ENCODE measurements around the gene GIT2.

The GIT2 gene

GRCh38 chr12:109944561-109945359 is 51.4 kb downstream of the GIT2 start:
- Histone ChIP-seq H3K27me3 (ENCODE audit: insufficient read depth, low read length, poor library complexity) (no peaks in the 10 kb centered on the region), H3K9me3 (ENCODE audit: insufficient read depth, low read length, severe bottlenecking) (no peaks in the 10 kb centered on the region), H3K4me2 (ENCODE audit: insufficient read depth, low read length) (no peak overlapping the region), H3K4me3 (ENCODE audit: low read depth in 1 of 2, low read length in 2 of 2) (no peak overlapping the region), H3K9ac (ENCODE audit: low read depth, low read length) (no peak overlapping the region), H3K4me1 (ENCODE audit: insufficient read depth, low read length) (no peaks in the 10 kb centered on the region), H3K36me3 (ENCODE audit: insufficient read depth, low read length) (peaks cover 47% of the 10 kb centered on the region), H3K27ac (ENCODE audit: low read length) (no peak overlapping the region), H3K79me2 (ENCODE audit: insufficient read depth, low read length) (no peaks in the 10 kb centered on the region), H4K20me1 (ENCODE audit: insufficient read depth, low read length) (no peaks in the 10 kb centered on the region), H2AFZ (ENCODE audit: low read depth, low read length) (no peak overlapping the region)
- TF ChIP-seq CTCF (IDR thresholded peaks at IDR 0.05; ENCODE audit: borderline replicate concordance, extremely low read depth, low read length, poor library complexity, severe bottlenecking) = no peak
- TF ChIP-seq EZH2 (IDR thresholded peaks at IDR 0.05; ENCODE audit: borderline replicate concordance, low read depth, low read length, severe bottlenecking) = no peak
- ATAC-seq (ENCODE audit: insufficient read depth, low read depth) (no peak), DNase-seq (no peak)

GRCh38 chr12:109943811-109944210 is 52.4 kb downstream of the GIT2 start:
- Histone ChIP-seq H3K9me3 (ENCODE audit: insufficient read depth, low read length, severe bottlenecking) (no peaks in the 10 kb centered on the region), H3K4me2 (ENCODE audit: insufficient read depth, low read length) (no peak overlapping the region), H3K4me1 (ENCODE audit: insufficient read depth, low read length) (no peaks in the 10 kb centered on the region), H3K79me2 (ENCODE audit: insufficient read depth, low read length) (no peaks in the 10 kb centered on the region), H3K36me3 (ENCODE audit: insufficient read depth, low read length) (peaks cover 45% of the 10 kb centered on the region), H3K4me3 (ENCODE audit: low read depth in 1 of 2, low read length in 2 of 2) (no peak overlapping the region), H3K27me3 (ENCODE audit: insufficient read depth, low read length, poor library complexity) (no peaks in the 10 kb centered on the region), H2AFZ (ENCODE audit: low read depth, low read length) (no peak overlapping the region), H4K20me1 (ENCODE audit: insufficient read depth, low read length) (no peaks in the 10 kb centered on the region), H3K9ac (ENCODE audit: low read depth, low read length) (no peak overlapping the region), H3K27ac (ENCODE audit: low read length) (no peak overlapping the region)
- TF ChIP-seq EZH2 (IDR thresholded peaks at IDR 0.05; ENCODE audit: borderline replicate concordance, low read depth, low read length, severe bottlenecking) = no peak
- no peak for TF ChIP-seq CTCF (IDR thresholded peaks at IDR 0.05; ENCODE audit: borderline replicate concordance, extremely low read depth, low read length, poor library complexity, severe bottlenecking)
- no peak for DNase-seq
- no peak for ATAC-seq (ENCODE audit: insufficient read depth, low read depth)

- DNase-seq (no peak), ATAC-seq (ENCODE audit: insufficient read depth, low read depth) (no peak)
- Histone ChIP-seq H3K4me2 (ENCODE audit: insufficient read depth, low read length) (no peak overlapping the region), H3K4me1 (ENCODE audit: insufficient read depth, low read length) (no peaks in the 10 kb centered on the region), H3K4me3 (ENCODE audit: low read depth in 1 of 2, low read length in 2 of 2) (no peak overlapping the region), H3K27ac (ENCODE audit: low read length) (no peak overlapping the region), H3K9me3 (ENCODE audit: insufficient read depth, low read length, severe bottlenecking) (no peaks in the 10 kb centered on the region), H3K9ac (ENCODE audit: low read depth, low read length) (no peak overlapping the region), H3K27me3 (ENCODE audit: insufficient read depth, low read length, poor library complexity) (no peaks in the 10 kb centered on the region), H4K20me1 (ENCODE audit: insufficient read depth, low read length) (no peaks in the 10 kb centered on the region), H3K36me3 (ENCODE audit: insufficient read depth, low read length) (peaks cover 48% of the 10 kb centered on the region), H3K79me2 (ENCODE audit: insufficient read depth, low read length) (no peaks in the 10 kb centered on the region), H2AFZ (ENCODE audit: low read depth, low read length) (no peak overlapping the region)
- TF ChIP-seq CTCF (IDR thresholded peaks at IDR 0.05; ENCODE audit: borderline replicate concordance, extremely low read depth, low read length, poor library complexity, severe bottlenecking) (no peak), EZH2 (IDR thresholded peaks at IDR 0.05; ENCODE audit: borderline replicate concordance, low read depth, low read length, severe bottlenecking) (no peak)
These were observed 55.7 kb downstream of the GIT2 start for GRCh38 chr12:109940339-109940923.
